GM12891 (cell line): Measurements from ENCODE around the gene CDK15.

Source experiments
- POLR2A ChIP-seq: IDR thresholded peaks from 2 replicates; pipeline ENCODE4 v1.6.1; 2011; ENCODE audit warnings: low read depth, low read length, control low read depth
- POLR2AphosphoS5 ChIP-seq: IDR thresholded peaks from 2 replicates; pipeline ENCODE4 v1.6.1; 2011; ENCODE audit warnings: low read depth, low read length, control low read depth
- SPI1 ChIP-seq: IDR thresholded peaks from 2 replicates; pipeline ENCODE4 v1.6.1; 2011; ENCODE audit warnings: low read depth, low read length, control low read depth
- TAF1 ChIP-seq: IDR thresholded peaks from 2 replicates; pipeline ENCODE4 v1.6.1; 2011; ENCODE audit warnings: low read depth, low read length, control low read depth

DNA sequence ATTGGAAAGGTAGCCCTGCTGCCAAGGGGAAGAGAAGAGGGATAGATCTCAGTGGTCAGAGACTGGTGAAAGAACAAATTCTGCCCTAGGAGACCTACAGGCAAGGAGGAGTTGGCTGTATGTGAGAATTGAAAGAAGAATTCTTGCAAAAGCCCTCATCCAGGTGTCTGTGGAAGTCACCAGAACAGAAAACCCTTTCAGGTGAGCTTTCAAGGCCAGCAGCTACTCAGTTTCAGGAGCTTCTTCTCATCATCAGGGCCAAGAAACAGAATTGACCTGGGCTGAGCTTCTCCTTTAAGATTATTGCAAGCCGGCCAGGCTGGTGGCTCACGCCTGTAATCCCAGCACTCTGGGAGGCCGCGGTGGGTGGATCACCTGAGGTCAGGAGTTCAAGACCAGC lies 110.2 kb downstream of the CDK15 start:
- TF ChIP-seq POLR2AphosphoS5 = no peak
- TF ChIP-seq POLR2A = no peak
- no peak for TF ChIP-seq TAF1
- no peak for TF ChIP-seq SPI1
